ENCODE data around the gene CACNA1C. TPM values are rescaled to one million over a fixed set of nuclear protein-coding genes. Genes with fewer than 3 reads are reported as not detected.

The CACNA1C gene
- polyA plus RNA-seq, 1 donor from 2014 or later, result 0.06 TPM

DNA sequence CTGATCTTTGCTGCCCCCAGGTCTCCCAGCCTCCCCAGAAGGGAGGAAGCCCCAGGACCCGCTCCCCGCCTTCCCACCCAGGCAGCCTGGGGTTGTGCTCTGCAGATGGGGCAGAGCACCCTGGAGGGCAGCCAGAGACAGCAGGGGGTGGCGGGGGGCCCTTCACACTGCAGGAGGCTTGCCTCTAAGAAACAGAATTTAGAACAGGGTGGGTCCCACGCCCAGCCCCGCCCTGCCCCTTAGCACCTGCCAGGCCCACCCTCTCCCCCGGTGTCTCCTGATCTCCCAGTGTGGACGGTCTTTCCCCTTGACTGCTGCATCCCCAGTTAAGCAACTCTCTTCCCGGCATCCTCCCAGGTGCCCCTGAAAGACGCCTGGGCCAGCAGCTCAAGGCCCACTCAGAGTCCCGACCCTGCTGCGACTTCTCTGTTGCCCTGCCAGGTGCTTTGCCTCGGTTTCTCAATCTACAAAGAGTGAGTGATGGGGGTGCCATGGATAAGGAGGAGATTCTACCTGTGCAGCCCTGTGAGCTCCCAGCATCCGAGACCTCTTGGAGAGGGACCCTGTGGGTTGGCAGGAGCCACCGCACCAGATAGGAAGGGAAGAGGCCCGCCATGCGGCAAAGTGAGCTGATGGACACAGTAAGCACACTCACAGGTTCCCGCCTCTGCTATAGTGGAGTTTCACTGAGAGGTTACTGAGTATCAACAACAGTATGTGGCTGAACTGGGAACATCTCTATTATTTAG lies 414.8 kb downstream of the CACNA1C start:
- Mint-ChIP-seq H3K4me1 (no peaks in the 10 kb centered on the region), H3K27ac (no peak overlapping the region), H3K9me3 (peaks cover 0 to 5% (median 0%) of the 10 kb centered on the region in 3 donors), H3K36me3 (no peaks in the 10 kb centered on the region), H3K4me3 (no peak overlapping the region), H3K27me3 (peaks cover 8% of the 10 kb centered on the region)

DNA sequence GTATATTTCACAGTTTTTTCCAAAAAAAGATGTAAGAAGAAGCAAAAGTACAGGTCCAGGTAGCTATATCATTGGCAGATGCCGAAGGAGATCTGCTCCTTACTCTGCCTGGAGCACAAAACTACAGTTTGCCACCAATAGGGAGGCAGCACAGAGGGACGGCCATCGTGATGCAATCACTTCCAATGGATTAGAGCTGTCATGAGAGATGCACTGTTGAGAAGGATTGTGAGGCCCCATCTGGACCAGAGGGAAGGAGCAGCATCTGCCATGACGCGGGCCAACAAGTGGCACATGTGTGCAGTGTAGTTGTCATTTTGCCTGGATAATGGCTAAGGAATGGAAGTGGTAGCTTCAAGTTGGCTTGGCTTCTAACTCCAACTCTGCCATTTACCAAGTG lies 423.2 kb downstream of the CACNA1C start:
- peaks cover 0 to 5% (median 0%) of the 10 kb centered on the region in 3 donors for H3K9me3 Mint-ChIP-seq
- H3K36me3 Mint-ChIP-seq, result no peaks in the 10 kb centered on the region
- H3K4me3 Mint-ChIP-seq, result no peak overlapping the region
- no peaks in the 10 kb centered on the region for H3K4me1 Mint-ChIP-seq
- H3K27me3 Mint-ChIP-seq, result peaks cover 8% of the 10 kb centered on the region
- no peak overlapping the region for H3K27ac Mint-ChIP-seq

DNA sequence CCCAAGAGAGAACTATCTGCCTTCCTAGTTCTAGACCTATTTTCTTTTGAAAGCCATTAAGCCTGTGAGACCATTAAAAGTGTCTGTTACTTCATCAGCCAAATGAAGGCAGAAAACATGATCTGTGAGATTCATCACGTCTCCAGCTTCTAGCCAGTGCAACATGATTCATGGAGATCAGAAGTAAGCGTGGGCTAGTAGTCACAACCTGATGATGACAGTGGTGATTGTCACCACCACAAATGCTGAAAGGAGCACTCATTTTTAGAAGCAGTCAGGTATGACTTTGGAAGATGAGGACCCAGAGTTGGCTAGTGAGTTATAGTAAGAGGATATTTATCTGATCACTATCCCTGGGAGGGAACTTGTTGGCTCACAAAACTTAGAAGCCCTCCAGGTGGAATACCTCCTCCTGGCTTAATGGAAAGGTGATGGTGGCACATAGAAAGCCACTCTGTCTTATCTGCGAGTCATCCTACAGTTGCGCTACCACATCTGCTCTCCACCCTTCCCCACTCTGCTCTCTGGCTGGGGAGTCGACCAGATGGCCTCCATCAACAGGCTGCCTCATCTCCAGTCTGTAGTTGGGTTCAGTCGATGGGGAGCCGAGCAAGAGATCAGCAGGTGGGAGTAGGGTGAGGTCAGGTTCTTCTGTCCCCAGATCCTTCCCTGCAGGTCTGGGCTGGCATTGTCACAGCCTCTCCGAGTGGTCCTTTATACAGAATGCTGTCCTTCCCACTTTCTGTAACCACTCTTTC lies 424.4 kb downstream of the CACNA1C start:
- Mint-ChIP-seq H3K4me1 (no peaks in the 10 kb centered on the region), H3K9me3 (peaks cover 0 to 1% (median 0%) of the 10 kb centered on the region in 3 donors), H3K36me3 (no peaks in the 10 kb centered on the region), H3K4me3 (no peak overlapping the region), H3K27ac (no peak overlapping the region), H3K27me3 (peaks cover 8% of the 10 kb centered on the region)

GRCh38 chr12:2479851-2480535 lies 427.2 kb downstream of the CACNA1C start:
- no peaks in the 10 kb centered on the region for H3K36me3 Mint-ChIP-seq
- H3K27ac Mint-ChIP-seq, result no peak overlapping the region
- H3K4me3 Mint-ChIP-seq, result no peak overlapping the region
- H3K9me3 Mint-ChIP-seq, result no peaks in the 10 kb centered on the region
- no peaks in the 10 kb centered on the region for H3K4me1 Mint-ChIP-seq
- H3K27me3 Mint-ChIP-seq, result peaks cover 10% of the 10 kb centered on the region

- Mint-ChIP-seq H3K27me3 (peaks cover 13% of the 10 kb centered on the region), H3K9me3 (no peaks in the 10 kb centered on the region), H3K4me3 (no peak overlapping the region), H3K36me3 (no peaks in the 10 kb centered on the region), H3K4me1 (no peaks in the 10 kb centered on the region), H3K27ac (no peak overlapping the region)
Measured at GRCh38 chr12:2481346-2481745, 428.6 kb downstream of the CACNA1C start.

DNA sequence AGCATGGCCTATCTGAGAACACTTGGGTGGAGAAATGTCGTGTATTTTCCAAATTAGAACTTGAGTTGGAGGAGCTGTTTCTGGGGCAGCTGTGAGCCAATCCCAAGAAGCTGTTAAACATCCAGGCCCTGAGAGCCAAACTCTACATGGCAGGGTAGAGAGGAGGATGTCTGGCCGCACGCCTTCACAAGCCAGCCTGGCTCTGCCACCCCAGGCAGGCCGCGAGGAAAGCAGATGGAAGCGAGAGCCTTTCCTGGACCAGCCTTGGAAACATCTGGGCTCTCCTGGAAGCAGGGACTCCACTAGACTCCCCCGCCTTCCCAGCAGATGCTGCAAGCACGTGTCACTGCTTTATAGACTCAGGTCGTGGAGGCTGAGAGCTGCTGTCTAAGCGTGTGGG lies 429.2 kb downstream of the CACNA1C start:
- Mint-ChIP-seq H3K4me1 (no peaks in the 10 kb centered on the region), H3K27me3 (peaks cover 15% of the 10 kb centered on the region), H3K36me3 (no peaks in the 10 kb centered on the region), H3K4me3 (no peak overlapping the region), H3K27ac (no peak overlapping the region), H3K9me3 (no peaks in the 10 kb centered on the region)

DNA sequence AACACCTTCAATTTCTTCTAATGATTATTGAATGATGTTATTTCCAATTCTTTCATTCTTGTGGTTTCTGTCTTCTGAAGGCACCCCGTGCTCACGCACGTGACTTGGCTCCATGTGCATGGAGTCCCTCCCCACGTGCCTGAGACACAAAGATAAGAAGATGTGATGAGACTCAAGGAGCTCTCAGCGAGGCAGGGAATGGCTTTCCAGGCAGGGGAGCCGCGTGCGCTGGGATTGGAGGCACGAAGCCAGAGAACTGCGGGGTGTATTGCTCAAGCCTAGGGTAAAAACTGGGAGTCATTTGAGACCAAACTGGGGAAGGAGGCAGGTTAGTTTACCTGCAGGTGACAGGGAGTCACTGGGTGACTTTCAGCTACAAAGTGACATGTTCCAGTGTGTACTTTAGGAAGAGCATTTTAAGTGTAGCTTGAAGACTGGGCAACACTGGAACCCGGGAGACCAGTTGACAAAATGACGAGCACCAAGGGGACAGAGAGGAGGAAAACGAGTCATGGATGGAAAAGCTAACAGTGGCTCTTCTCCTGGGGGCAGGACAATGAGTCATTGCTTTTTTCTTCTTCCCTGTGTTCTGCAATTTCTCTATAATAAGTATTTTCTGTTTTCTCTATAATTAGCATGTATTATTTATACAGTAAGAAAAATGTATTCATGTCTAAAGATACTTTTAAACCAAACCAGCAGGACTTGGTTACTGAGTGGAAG lies 430.3 kb downstream of the CACNA1C start:
- Mint-ChIP-seq H3K9me3 (no peaks in the 10 kb centered on the region), H3K36me3 (no peaks in the 10 kb centered on the region), H3K4me1 (no peaks in the 10 kb centered on the region), H3K4me3 (no peak overlapping the region), H3K27ac (peak overlapping the region in 1 of 3 donors; percentile 47), H3K27me3 (peaks cover 15% of the 10 kb centered on the region)

- H3K36me3 Mint-ChIP-seq, result no peaks in the 10 kb centered on the region
- no peak overlapping the region for H3K27ac Mint-ChIP-seq
- no peaks in the 10 kb centered on the region for H3K9me3 Mint-ChIP-seq
- H3K4me1 Mint-ChIP-seq, result no peaks in the 10 kb centered on the region
- no peak overlapping the region for H3K4me3 Mint-ChIP-seq
- peaks cover 15% of the 10 kb centered on the region for H3K27me3 Mint-ChIP-seq
Measured at GRCh38 chr12:2483713-2484112, 430.9 kb downstream of the CACNA1C start.

- Mint-ChIP-seq H3K4me3 (peak overlapping the region in 1 of 4 donors; percentile 65), H3K27ac (no peak overlapping the region), H3K4me1 (no peaks in the 10 kb centered on the region), H3K27me3 (peaks cover 15% of the 10 kb centered on the region), H3K36me3 (no peaks in the 10 kb centered on the region), H3K9me3 (no peaks in the 10 kb centered on the region)
Measured at GRCh38 chr12:2484141-2484776, 431.5 kb downstream of the CACNA1C start.

GRCh38 chr12:2485681-2486080 lies 432.9 kb downstream of the CACNA1C start:
- Mint-ChIP-seq H3K9me3 (no peaks in the 10 kb centered on the region), H3K36me3 (no peaks in the 10 kb centered on the region), H3K27ac (no peak overlapping the region), H3K4me3 (no peak overlapping the region), H3K27me3 (peaks cover 7% of the 10 kb centered on the region), H3K4me1 (no peaks in the 10 kb centered on the region)

DNA sequence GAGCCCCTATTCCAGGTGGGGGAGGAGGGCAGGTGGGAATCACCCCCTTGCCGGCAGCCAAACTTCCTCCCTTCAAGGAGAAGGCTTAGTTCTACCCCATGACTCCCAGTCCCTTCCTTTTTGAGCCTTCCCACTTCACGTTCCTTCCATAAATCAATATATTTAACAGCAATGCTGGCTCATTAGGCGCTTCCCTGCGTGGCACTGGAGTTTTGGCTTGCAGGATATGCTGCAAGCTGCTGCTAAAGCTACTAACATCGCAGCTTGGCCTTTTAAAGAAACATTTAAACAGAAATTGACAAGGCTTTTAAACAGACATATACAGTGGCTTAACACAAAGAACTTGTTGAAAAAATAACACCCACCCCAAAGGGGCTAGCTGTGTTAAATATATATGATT lies 434.0 kb downstream of the CACNA1C start:
- H3K27ac Mint-ChIP-seq, result no peak overlapping the region
- H3K27me3 Mint-ChIP-seq, result peaks cover 7% of the 10 kb centered on the region
- H3K4me3 Mint-ChIP-seq, result no peak overlapping the region
- no peaks in the 10 kb centered on the region for H3K4me1 Mint-ChIP-seq
- H3K36me3 Mint-ChIP-seq, result no peaks in the 10 kb centered on the region
- no peaks in the 10 kb centered on the region for H3K9me3 Mint-ChIP-seq

DNA sequence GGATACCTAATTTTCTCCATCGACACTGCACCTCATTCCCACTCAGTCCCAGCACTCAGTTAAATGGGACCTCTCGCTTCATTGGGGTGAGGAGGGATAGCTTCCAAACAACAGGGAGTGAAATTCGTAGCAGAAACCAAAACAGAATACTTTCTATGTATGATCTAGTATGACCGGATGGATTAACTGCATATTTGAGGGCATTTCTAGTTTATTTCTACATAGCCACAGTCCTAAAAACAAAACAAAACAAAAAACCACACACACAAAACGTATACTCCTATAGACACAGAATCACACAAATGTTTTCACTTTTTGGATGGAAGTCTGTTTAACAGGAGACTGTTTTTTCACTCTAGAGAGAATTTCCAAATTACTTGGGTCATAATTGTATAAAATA lies 434.5 kb downstream of the CACNA1C start:
- Mint-ChIP-seq H3K36me3 (no peaks in the 10 kb centered on the region), H3K27me3 (peaks cover 7% of the 10 kb centered on the region), H3K4me1 (no peaks in the 10 kb centered on the region), H3K9me3 (no peaks in the 10 kb centered on the region), H3K27ac (no peak overlapping the region), H3K4me3 (no peak overlapping the region)

DNA sequence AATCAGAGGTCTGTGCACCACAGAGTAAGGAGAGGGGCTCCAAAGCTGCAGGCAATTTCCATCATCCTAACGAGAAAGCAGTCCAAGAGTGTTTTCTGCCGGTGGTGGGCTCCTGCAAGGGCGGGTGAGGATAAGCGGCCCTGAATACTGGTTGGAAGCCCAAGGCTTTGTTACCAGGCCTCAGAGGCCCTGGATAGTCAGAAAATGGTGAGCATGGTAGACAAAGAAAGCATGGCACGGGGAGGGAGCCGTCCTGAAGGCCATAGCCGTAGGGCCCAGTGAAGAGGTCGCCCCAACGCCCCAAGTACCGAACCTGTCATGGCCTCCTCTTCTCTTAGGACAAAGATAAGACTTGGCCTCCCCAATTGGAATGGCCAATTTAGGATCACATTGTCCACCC lies 435.3 kb downstream of the CACNA1C start:
- H3K36me3 Mint-ChIP-seq, result no peaks in the 10 kb centered on the region
- no peak overlapping the region for H3K4me3 Mint-ChIP-seq
- no peaks in the 10 kb centered on the region for H3K9me3 Mint-ChIP-seq
- peaks cover 10% of the 10 kb centered on the region for H3K27me3 Mint-ChIP-seq
- no peaks in the 10 kb centered on the region for H3K4me1 Mint-ChIP-seq
- H3K27ac Mint-ChIP-seq, result no peak overlapping the region

DNA sequence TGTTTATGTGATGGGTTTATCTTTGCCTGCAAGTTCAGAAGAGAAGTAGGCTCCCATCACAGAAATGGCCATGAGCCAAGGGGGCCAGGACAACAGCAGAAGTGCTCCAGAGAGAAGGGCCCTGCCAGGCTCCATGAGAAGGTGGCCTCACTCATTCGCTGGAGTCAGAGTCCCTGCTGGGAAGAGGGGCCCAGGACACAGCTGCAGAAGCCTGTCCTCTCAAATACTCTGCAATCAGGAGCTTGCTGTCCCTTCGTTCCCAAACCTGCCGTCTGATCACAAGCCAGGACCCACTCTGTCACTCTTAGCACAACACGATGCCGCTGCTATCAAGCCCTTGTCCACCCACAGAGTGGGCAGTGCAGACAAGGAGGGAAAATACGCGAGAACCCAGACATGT lies 435.8 kb downstream of the CACNA1C start:
- Mint-ChIP-seq H3K4me3 (no peak overlapping the region), H3K4me1 (no peaks in the 10 kb centered on the region), H3K27ac (no peak overlapping the region), H3K36me3 (no peaks in the 10 kb centered on the region), H3K9me3 (no peaks in the 10 kb centered on the region), H3K27me3 (peaks cover 13% of the 10 kb centered on the region)
